Mesenchymal stem cell (in vitro differentiated cells and primary cell): Measurements from ENCODE around the gene GDPD2.

Source experiments
- DNase-seq: peaks from one replicate; pipeline ENCODE4 v3.0.0-alpha.2; 2013
- H2AFZ ChIP-seq: one replicate; pipeline ENCODE4 v1.6.1; 2013; ENCODE audit warnings: low read depth, mild to moderate bottlenecking, control low read depth, inconsistent platforms, low read length, moderate library complexity
- H2AK5ac ChIP-seq: 2 replicates; pipeline ENCODE4 v1.6.1; 2013; ENCODE audit warnings: low read length, moderate library complexity, mild to moderate bottlenecking, inconsistent platforms; ENCODE audit not compliant: severe bottlenecking
- H2BK120ac ChIP-seq: one replicate; pipeline ENCODE4 v1.6.1; 2013; ENCODE audit warnings: low read depth, mild to moderate bottlenecking, inconsistent platforms, low read length, moderate library complexity
- H2BK12ac ChIP-seq, 2 experiments: one replicate each; pipeline ENCODE4 v1.6.1; 2013; ENCODE audit warnings: inconsistent platforms in 2 of 2, low read length in 2 of 2, mild to moderate bottlenecking in 2 of 2, moderate library complexity in 2 of 2, control low read depth in 1 of 2
- H2BK15ac ChIP-seq: one replicate; pipeline ENCODE4 v1.6.1; 2013; ENCODE audit warnings: mild to moderate bottlenecking, low read depth, inconsistent platforms; ENCODE audit not compliant: poor library complexity, severe bottlenecking
- H2BK5ac ChIP-seq: 2 replicates; pipeline ENCODE4 v1.6.1; 2013; ENCODE audit warnings: low read depth, mild to moderate bottlenecking, low read length, control low read depth, inconsistent platforms; ENCODE audit not compliant: poor library complexity, severe bottlenecking
- H3K14ac ChIP-seq, 2 experiments: one replicate each; pipeline ENCODE4 v1.6.1; 2013; ENCODE audit warnings: inconsistent platforms in 2 of 2, low read length in 2 of 2, control low read depth in 1 of 2, mild to moderate bottlenecking in 1 of 2, moderate library complexity in 1 of 2
- H3K18ac ChIP-seq, 2 experiments: one replicate each; pipeline ENCODE4 v1.6.1; 2013; ENCODE audit warnings: inconsistent platforms in 2 of 2, low read length in 2 of 2, control low read depth in 1 of 2, low read depth in 1 of 2, mild to moderate bottlenecking in 1 of 2
- H3K23ac ChIP-seq, 2 experiments: one replicate each; pipeline ENCODE4 v1.6.1; 2013; ENCODE audit warnings: inconsistent platforms in 2 of 2, low read length in 2 of 2, mild to moderate bottlenecking in 2 of 2, moderate library complexity in 2 of 2, control low read depth in 1 of 2
- H3K27ac ChIP-seq: 2 replicates; pipeline ENCODE4 v1.5.1; 2013; ENCODE audit warnings: mild to moderate bottlenecking, moderate library complexity, low read length, control low read depth, inconsistent platforms; ENCODE audit not compliant: poor library complexity, severe bottlenecking
- H3K27me3 ChIP-seq, 2 experiments: 2 replicates each; pipeline versions ENCODE4 v1.6.1 to v1.7.0; 2013; ENCODE audit warnings: low read length in 2 of 2, mild to moderate bottlenecking in 2 of 2, moderate library complexity in 2 of 2, control low read depth in 1 of 2, inconsistent platforms in 1 of 2; ENCODE audit not compliant: control insufficient read depth in 1 of 2, insufficient read depth in 1 of 2
- H3K36me3 ChIP-seq, 2 experiments: 2 replicates each; pipeline versions ENCODE4 v1.6.1 to v1.7.0; 2013; ENCODE audit warnings: low read length in 2 of 2, control low read depth in 1 of 2, inconsistent platforms in 1 of 2, low read depth in 1 of 2, mild to moderate bottlenecking in 1 of 2; ENCODE audit not compliant: insufficient read depth in 2 of 2, control insufficient read depth in 1 of 2
- H3K4ac ChIP-seq, 2 experiments: one replicate each; pipeline ENCODE4 v1.6.1; 2013; ENCODE audit warnings: inconsistent platforms in 2 of 2, low read length in 2 of 2, mild to moderate bottlenecking in 2 of 2, moderate library complexity in 2 of 2, control low read depth in 1 of 2, low read depth in 1 of 2
- H3K4me1 ChIP-seq: 2 replicates; pipeline ENCODE4 v1.6.1; 2013; ENCODE audit warnings: low read depth, low read length, control low read depth; ENCODE audit not compliant: control insufficient read depth, insufficient read depth
- H3K4me2 ChIP-seq: 2 replicates; pipeline ENCODE4 v1.6.1; 2013; ENCODE audit warnings: low read length, mild to moderate bottlenecking, inconsistent platforms; ENCODE audit not compliant: poor library complexity, severe bottlenecking
- H3K4me3 ChIP-seq, 2 experiments: 2 replicates each; pipeline versions ENCODE4 v1.5.1 to v1.7.0; 2013; ENCODE audit warnings: low read length in 2 of 2, mild to moderate bottlenecking in 2 of 2, control low read depth in 1 of 2, low read depth in 1 of 2; ENCODE audit not compliant: insufficient read depth in 1 of 2
- H3K79me1 ChIP-seq: replicated peaks from 2 replicates; pipeline ENCODE4 v1.6.1; 2013; ENCODE audit warnings: mild to moderate bottlenecking, control low read depth, low read length, inconsistent platforms; ENCODE audit not compliant: poor library complexity, severe bottlenecking
- H3K9ac ChIP-seq: 2 replicates; pipeline ENCODE4 v1.7.0; 2013; ENCODE audit warnings: mild to moderate bottlenecking, low read length, moderate library complexity
- H3K9me3 ChIP-seq: 2 replicates; pipeline ENCODE4 v1.7.0; 2013; ENCODE audit warnings: mild to moderate bottlenecking, low read length; ENCODE audit not compliant: control insufficient read depth
- H4K8ac ChIP-seq: one replicate; pipeline ENCODE4 v1.6.1; 2013; ENCODE audit warnings: inconsistent platforms, mild to moderate bottlenecking, low read length, moderate library complexity
- H4K91ac ChIP-seq: one replicate; pipeline ENCODE4 v1.6.1; 2013; ENCODE audit warnings: mild to moderate bottlenecking, low read length, inconsistent platforms
- WGBS: methylation state at CpG from one replicate; pipeline ENCODE4 v1.1.7; 2013; ENCODE audit warnings: mixed read lengths; 5-methylcytosine and 5-hydroxymethylcytosine counted together

GDPD2 gene

DNA sequence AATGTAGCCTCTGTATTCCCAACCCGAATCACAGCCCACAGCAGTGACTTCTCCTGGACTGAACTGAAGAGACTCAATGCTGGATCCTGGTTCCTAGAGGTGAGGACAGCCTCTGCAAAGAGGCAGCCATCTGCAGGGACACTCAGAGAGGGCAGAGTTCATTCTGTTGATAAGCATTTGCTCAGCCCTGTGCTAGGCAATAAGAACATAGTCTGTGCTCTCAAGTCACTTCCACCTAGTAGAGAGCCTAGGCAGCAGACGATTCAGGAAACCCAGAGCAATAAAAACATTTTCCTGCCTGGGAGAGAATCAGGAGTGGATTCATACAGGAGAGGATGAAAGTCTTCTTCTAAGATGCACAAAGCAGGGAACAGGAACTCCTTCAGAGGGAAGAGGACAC is 4.3 kb downstream of the GDPD2 start:
- H2BK5ac ChIP-seq, result no peak overlapping the region
- H2AK5ac ChIP-seq, result no peak overlapping the region
- no peaks in the 10 kb centered on the region for H3K9me3 ChIP-seq
- WGBS, result 50% methylated on average over 2 of the region's 2 CpGs
- no peak overlapping the region for H2AFZ ChIP-seq
- peaks cover 4% of the 10 kb centered on the region for H3K4me1 ChIP-seq
- H3K9ac ChIP-seq, result no peak overlapping the region
- no peak overlapping the region for H4K91ac ChIP-seq
- no peaks in the 10 kb centered on the region for H3K79me1 ChIP-seq
- H2BK120ac ChIP-seq, result no peak overlapping the region
- peaks cover 0 to 53% of the 10 kb centered on the region in 2 experiments for H3K27me3 ChIP-seq
- H3K4me3 ChIP-seq, result no peak overlapping the region
- H2BK15ac ChIP-seq, result no peak overlapping the region
- no peak overlapping the region for H3K4me2 ChIP-seq
- no peak overlapping the region for H4K8ac ChIP-seq
- no peak overlapping the region for H3K18ac ChIP-seq
- no peak overlapping the region for H3K27ac ChIP-seq
- no peak overlapping the region for H2BK12ac ChIP-seq
- no peak for DNase-seq
- no peak overlapping the region for H3K14ac ChIP-seq
- no peak overlapping the region for H3K23ac ChIP-seq
- no peaks in the 10 kb centered on the region for H3K36me3 ChIP-seq
- H3K4ac ChIP-seq, result no peak overlapping the region

DNA sequence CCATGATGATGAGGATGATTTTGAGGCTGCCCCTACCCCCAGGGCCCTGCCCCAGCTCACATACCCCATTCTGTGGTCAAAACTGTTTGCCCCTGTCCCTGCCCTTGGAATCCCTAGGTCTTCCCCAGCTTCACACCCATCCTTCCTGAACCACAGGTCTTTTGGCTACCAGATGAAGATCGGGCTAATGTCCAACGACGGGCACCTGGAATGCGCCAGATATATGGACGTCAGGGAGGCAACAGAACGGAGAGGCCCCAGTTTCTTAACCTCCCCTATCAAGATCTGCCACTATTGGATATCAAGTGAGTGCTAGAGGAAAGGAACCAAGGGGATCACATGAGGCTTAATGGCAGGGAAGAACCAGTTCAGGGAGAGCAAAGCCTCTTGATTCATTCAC is 6.6 kb downstream of the GDPD2 start:
- peaks cover 0 to 35% of the 10 kb centered on the region in 2 experiments for H3K27me3 ChIP-seq
- H3K36me3 ChIP-seq, result no peaks in the 10 kb centered on the region
- no peaks in the 10 kb centered on the region for H3K79me1 ChIP-seq
- no peak overlapping the region for H3K4ac ChIP-seq
- H3K4me1 ChIP-seq, result no peaks in the 10 kb centered on the region
- no peak overlapping the region for H4K91ac ChIP-seq
- no peak overlapping the region for H3K23ac ChIP-seq
- no peak overlapping the region for H3K27ac ChIP-seq
- WGBS, result no CpG with 5 or more reads among the region's 6 CpGs
- H2BK12ac ChIP-seq, result no peak overlapping the region
- H2AFZ ChIP-seq, result no peak overlapping the region
- H3K4me2 ChIP-seq, result no peak overlapping the region
- no peak for DNase-seq
- no peaks in the 10 kb centered on the region for H3K9me3 ChIP-seq
- H2AK5ac ChIP-seq, result no peak overlapping the region
- no peak overlapping the region for H3K14ac ChIP-seq
- no peak overlapping the region for H3K9ac ChIP-seq
- no peak overlapping the region for H2BK5ac ChIP-seq
- no peak overlapping the region for H3K18ac ChIP-seq
- H4K8ac ChIP-seq, result no peak overlapping the region
- H3K4me3 ChIP-seq, result no peak overlapping the region
- H2BK15ac ChIP-seq, result no peak overlapping the region
- H2BK120ac ChIP-seq, result no peak overlapping the region

DNA sequence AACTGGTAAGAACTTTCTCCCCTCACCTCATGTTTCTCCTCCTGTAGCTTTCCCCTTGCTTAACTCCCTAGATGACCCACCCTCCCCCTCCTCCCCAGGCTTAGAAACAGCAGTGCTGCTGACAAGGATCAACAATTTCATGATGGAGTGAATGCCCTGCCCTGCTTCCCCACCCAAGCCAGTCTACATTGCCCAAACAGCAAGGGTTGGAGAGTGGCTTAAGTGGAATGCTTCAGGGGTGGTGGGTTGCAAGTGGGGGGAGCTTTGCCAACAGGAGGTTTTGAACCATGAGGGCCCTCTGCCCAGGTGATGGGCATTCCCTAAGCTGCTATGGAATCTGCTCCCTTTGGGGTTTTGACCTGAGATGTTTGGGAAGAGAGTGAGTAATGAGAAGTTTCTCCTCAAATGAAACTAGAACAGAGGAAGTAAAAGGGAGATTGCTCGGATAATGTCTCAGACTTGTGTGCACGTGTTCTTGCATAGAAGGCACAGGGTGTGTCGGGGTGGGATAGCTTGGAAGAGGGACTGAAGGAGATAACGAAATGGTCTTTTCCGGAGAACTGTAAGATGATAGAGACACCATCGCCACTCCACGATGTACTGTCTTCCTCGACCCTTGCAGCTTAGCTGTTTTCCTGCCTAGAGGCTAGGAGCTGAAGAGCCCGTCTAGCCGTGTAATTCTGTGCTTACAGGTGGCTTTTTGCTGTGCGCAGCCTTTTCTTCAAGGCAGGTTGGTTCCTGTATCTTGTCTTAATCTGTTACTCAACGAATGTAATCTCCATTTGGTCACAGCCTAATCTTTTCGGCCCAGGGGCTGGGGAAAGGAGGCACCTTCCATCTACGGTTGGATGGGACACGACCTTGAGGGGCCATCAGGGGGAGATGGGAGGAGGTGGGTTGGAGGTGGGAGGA is 10.1 kb downstream of the GDPD2 start:
- Histone ChIP-seq H3K27me3 (peaks cover 0 to 44% of the 10 kb centered on the region in 2 experiments), H3K4me2 (peak overlapping the region; percentile 70), H3K9me3 (no peaks in the 10 kb centered on the region), H3K36me3 (no peaks in the 10 kb centered on the region), H3K4ac (no peak overlapping the region), H4K8ac (peak overlapping the region; percentile 72), H2AFZ (peak overlapping the region; percentile 27), H4K91ac (no peak overlapping the region), H3K23ac (no peak overlapping the region), H3K4me1 (peaks cover 7% of the 10 kb centered on the region), H3K27ac (no peak overlapping the region), H2BK120ac (no peak overlapping the region), H3K4me3 (peak overlapping the region in 1 of 2 experiments; percentile 93), H3K79me1 (no peaks in the 10 kb centered on the region), H3K9ac (peak overlapping the region; percentile 90), H3K18ac (no peak overlapping the region), H3K14ac (no peak overlapping the region), H2BK15ac (no peak overlapping the region), H2AK5ac (no peak overlapping the region), H2BK12ac (no peak overlapping the region), H2BK5ac (no peak overlapping the region)
- no peak for DNase-seq
- WGBS, result 77% methylated on average over 15 of the region's 15 CpGs

- Histone ChIP-seq H2BK5ac (no peak overlapping the region), H2AFZ (peak overlapping the region; percentile 95), H3K27ac (no peak overlapping the region), H2BK120ac (no peak overlapping the region), H3K36me3 (no peaks in the 10 kb centered on the region), H4K91ac (no peak overlapping the region), H2AK5ac (no peak overlapping the region), H3K9me3 (no peaks in the 10 kb centered on the region), H3K27me3 (peaks cover 0 to 37% of the 10 kb centered on the region in 2 experiments), H3K79me1 (no peaks in the 10 kb centered on the region), H3K4me1 (peaks cover 7% of the 10 kb centered on the region), H3K9ac (peak overlapping the region; percentile 90), H2BK12ac (no peak overlapping the region), H2BK15ac (no peak overlapping the region), H3K4me2 (peak overlapping the region; percentile 70), H3K14ac (no peak overlapping the region), H3K18ac (peak overlapping the region in 1 of 2 experiments; percentile 21), H4K8ac (peak overlapping the region; percentile 72), H3K4ac (no peak overlapping the region), H3K23ac (no peak overlapping the region), H3K4me3 (peak overlapping the region; percentile 61 to 93)
- WGBS, result under 1% methylated on average over 26 of the region's 37 CpGs
- peak; percentile 62 for DNase-seq
Observed at GRCh38 chrX:70433848-70434351, 10.8 kb downstream of the GDPD2 start.
